Upper lobe of left lung (tissue), 6 donors: ENCODE results near the gene LRP1B. TPM values are rescaled to one million over a fixed set of nuclear protein-coding genes. Genes with fewer than 3 reads are reported as not detected.
"Not testable (repeated sequence)": the region's sequence is repeated elsewhere in the genome, so short reads cannot be mapped to it uniquely, and the experiment has no call there.

Source experiments
- ATAC-seq, 2 donors: fragments of 200-7000 bp; cut with Tn5 transposase; one replicate each; pipeline ENCODE4 v1.9.1; 2022; ENCODE audit warnings: mild to moderate bottlenecking in 2 of 2, moderate library complexity in 2 of 2; ENCODE audit not compliant: low FRiP score in 2 of 2
- DNase-seq, 2 donors: peaks; one replicate each; pipeline ENCODE4 v3.0.0-alpha.2; 2019 to 2020
- H3K27ac ChIP-seq, 4 donors: fragments of 200-600 bp; sonication (generic); one replicate each; pipeline ENCODE4 v1.5.1; 2016 to 2019
- H3K27me3 ChIP-seq, 4 donors: fragments of 200-600 bp; sonication (generic); one replicate each; pipeline ENCODE4 v1.5.1; 2017 to 2019
- H3K36me3 ChIP-seq, 4 donors: fragments of 200-600 bp; sonication (generic); one replicate each; pipeline ENCODE4 v1.5.1; 2016 to 2019
- H3K4me1 ChIP-seq, 4 donors: fragments of 200-600 bp; sonication (generic); one replicate each; pipeline ENCODE4 v1.5.1; 2018 to 2019
- H3K4me3 ChIP-seq, 4 donors: fragments of 200-600 bp; sonication (generic); one replicate each; pipeline ENCODE4 v1.5.1; 2017 to 2019; ENCODE audit warnings: mild to moderate bottlenecking in 2 of 4, moderate library complexity in 1 of 4
- H3K9me3 ChIP-seq, 4 donors: fragments of 200-600 bp; sonication (generic); one replicate each; pipeline ENCODE4 v1.5.1; 2018 to 2019
- EP300 ChIP-seq, 4 donors: sonication (generic); formaldehyde crosslinking; IDR thresholded peaks; one replicate each; pipeline ENCODE4 v1.5.1; 2017; ENCODE audit warnings: antibody characterized with exemption in 4 of 4, control low read depth in 2 of 4
- POLR2A ChIP-seq, 4 donors: fragments of 450-650 bp; IDR thresholded peaks; one replicate each; pipeline ENCODE4 v1.5.1; 2016 to 2017; ENCODE audit warnings: antibody characterized with exemption in 4 of 4, mild to moderate bottlenecking in 2 of 4
- POLR2AphosphoS5 ChIP-seq, 2 donors: sonication (generic); formaldehyde crosslinking; IDR thresholded peaks; one replicate each; pipeline ENCODE4 v1.5.1; 2017; ENCODE audit warnings: antibody characterized with exemption in 2 of 2
- WGBS, 2 donors: methylation state at CpG; one replicate each; pipeline ENCODE4 v1.1.5; 2017 to 2018; 5-methylcytosine and 5-hydroxymethylcytosine counted together
- total RNA-seq, 6 donors: library from RNA; depleted of rRNA in 4 of 6; stranded (reverse); fragments of >200 nt in 4 of 6; gene quantifications; one replicate each; pipeline versions ENCODE4 v1.1.0 to v1.2.1, GENCODE V29; 2016 to 2021
- TF ChIP-seq, protein P1 (sequence below), 6 experiments: fragments of 450-650 bp in 4 of 6; fragments of 200-600 bp in 2 of 6; sonication (generic) in 2 of 6; IDR thresholded peaks; one replicate each; pipeline ENCODE4 v1.5.1; 2016 to 2019; ENCODE audit warnings: antibody characterized with exemption in 6 of 6
- donor health status: DM: no; HTN: no; CAD: no; lungs with moderate emphysema.
- donor health status: DM: no; HTN: yes; CAD: no; lungs with severe emphysema.

LRP1B gene
- total RNA-seq, 6 donors from 2014 or later: under 0.01 to 0.46 (median 0.11) TPM

- H3K4me1 ChIP-seq: no peaks in the 10 kb centered on the region
- 77 to 80% methylated on average over 2 of the region's 2 CpGs for WGBS, 2 donors
- H3K27me3 ChIP-seq: no peaks in the 10 kb centered on the region
- DNase-seq: no peak
- no peaks in the 10 kb centered on the region for H3K36me3 ChIP-seq
- TF ChIP-seq POLR2A (IDR thresholded peaks at IDR 0.05): no peak
- TF ChIP-seq, protein P1, sequence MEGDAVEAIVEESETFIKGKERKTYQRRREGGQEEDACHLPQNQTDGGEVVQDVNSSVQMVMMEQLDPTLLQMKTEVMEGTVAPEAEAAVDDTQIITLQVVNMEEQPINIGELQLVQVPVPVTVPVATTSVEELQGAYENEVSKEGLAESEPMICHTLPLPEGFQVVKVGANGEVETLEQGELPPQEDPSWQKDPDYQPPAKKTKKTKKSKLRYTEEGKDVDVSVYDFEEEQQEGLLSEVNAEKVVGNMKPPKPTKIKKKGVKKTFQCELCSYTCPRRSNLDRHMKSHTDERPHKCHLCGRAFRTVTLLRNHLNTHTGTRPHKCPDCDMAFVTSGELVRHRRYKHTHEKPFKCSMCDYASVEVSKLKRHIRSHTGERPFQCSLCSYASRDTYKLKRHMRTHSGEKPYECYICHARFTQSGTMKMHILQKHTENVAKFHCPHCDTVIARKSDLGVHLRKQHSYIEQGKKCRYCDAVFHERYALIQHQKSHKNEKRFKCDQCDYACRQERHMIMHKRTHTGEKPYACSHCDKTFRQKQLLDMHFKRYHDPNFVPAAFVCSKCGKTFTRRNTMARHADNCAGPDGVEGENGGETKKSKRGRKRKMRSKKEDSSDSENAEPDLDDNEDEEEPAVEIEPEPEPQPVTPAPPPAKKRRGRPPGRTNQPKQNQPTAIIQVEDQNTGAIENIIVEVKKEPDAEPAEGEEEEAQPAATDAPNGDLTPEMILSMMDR (IDR thresholded peaks at IDR 0.05): no peak
- no peak for TF ChIP-seq EP300 (IDR thresholded peaks at IDR 0.05)
- TF ChIP-seq POLR2AphosphoS5 (IDR thresholded peaks at IDR 0.05): no peak
- ATAC-seq: no peak
- no peak overlapping the region for H3K27ac ChIP-seq
- H3K9me3 ChIP-seq: no peaks in the 10 kb centered on the region
- H3K4me3 ChIP-seq: no peak overlapping the region
These were observed 1473.2 kb downstream of the LRP1B start for GRCh38 chr2:140657657-140658056.

GRCh38 chr2:140654565-140654964 lies 1476.3 kb downstream of the LRP1B start:
- Histone ChIP-seq H3K36me3 (no peaks in the 10 kb centered on the region), H3K27me3 (no peaks in the 10 kb centered on the region), H3K27ac (no peak overlapping the region), H3K9me3 (no peaks in the 10 kb centered on the region), H3K4me3 (no peak overlapping the region), H3K4me1 (no peaks in the 10 kb centered on the region)
- no peak for DNase-seq
- WGBS, 2 donors: 58 to 66% methylated on average over 3 of the region's 3 CpGs
- TF ChIP-seq POLR2AphosphoS5 (IDR thresholded peaks at IDR 0.05): no peak
- no peak for TF ChIP-seq EP300 (IDR thresholded peaks at IDR 0.05)
- TF ChIP-seq POLR2A (IDR thresholded peaks at IDR 0.05): no peak
- TF ChIP-seq, protein P1 (IDR thresholded peaks at IDR 0.05): no peak
- no peak for ATAC-seq

GRCh38 chr2:140650825-140651224 lies 1480.0 kb downstream of the LRP1B start:
- DNase-seq: no peak
- no peaks in the 10 kb centered on the region for H3K27me3 ChIP-seq
- no peak for ATAC-seq
- no peak overlapping the region for H3K27ac ChIP-seq
- H3K4me1 ChIP-seq: no peaks in the 10 kb centered on the region
- 68 to 70% methylated on average over 3 of the region's 3 CpGs for WGBS, 2 donors
- H3K36me3 ChIP-seq: no peaks in the 10 kb centered on the region
- TF ChIP-seq, protein P1 (IDR thresholded peaks at IDR 0.05): no peak
- no peak for TF ChIP-seq EP300 (IDR thresholded peaks at IDR 0.05)
- no peak for TF ChIP-seq POLR2A (IDR thresholded peaks at IDR 0.05)
- no peak for TF ChIP-seq POLR2AphosphoS5 (IDR thresholded peaks at IDR 0.05)
- H3K9me3 ChIP-seq: no peaks in the 10 kb centered on the region
- no peak overlapping the region for H3K4me3 ChIP-seq

- not testable (repeated sequence) for H3K9me3 ChIP-seq, H3K4me1 ChIP-seq, H3K36me3 ChIP-seq, H3K27ac ChIP-seq, H3K4me3 ChIP-seq, H3K27me3 ChIP-seq, ATAC-seq, DNase-seq
- WGBS, 2 donors: 95 to 98% methylated on average over 4 of the region's 4 CpGs
These were observed 1480.7 kb downstream of the LRP1B start for GRCh38 chr2:140650134-140650533.

- DNase-seq: no peak
- no peaks in the 10 kb centered on the region for H3K27me3 ChIP-seq
- no peaks in the 10 kb centered on the region for H3K36me3 ChIP-seq
- WGBS, 2 donors: 58 to 76% methylated on average over 2 of the region's 2 CpGs
- TF ChIP-seq, protein P1 (IDR thresholded peaks at IDR 0.05): no peak
- TF ChIP-seq POLR2A (IDR thresholded peaks at IDR 0.05) (no peak), EP300 (IDR thresholded peaks at IDR 0.05) (no peak), POLR2AphosphoS5 (IDR thresholded peaks at IDR 0.05) (no peak)
- no peaks in the 10 kb centered on the region for H3K4me1 ChIP-seq
- no peak overlapping the region for H3K27ac ChIP-seq
- H3K9me3 ChIP-seq: no peaks in the 10 kb centered on the region
- no peak overlapping the region for H3K4me3 ChIP-seq
- ATAC-seq: no peak
These were observed 1482.4 kb downstream of the LRP1B start for GRCh38 chr2:140648393-140648792.
